ENCODE measurements around the gene TRAPPC6A. TPM values are rescaled to one million over a fixed set of nuclear protein-coding genes. Genes with fewer than 3 reads are reported as not detected.

The TRAPPC6A gene
- total RNA-seq, 1 donor from 2014 or later = 8.1 TPM

- no peak for DNase-seq
Measured at GRCh38 chr19:45130236-45130635, 47.8 kb downstream of the TRAPPC6A start.

- DNase-seq = no peak
Measured at GRCh38 chr19:45128806-45129205, 49.2 kb downstream of the TRAPPC6A start.

- DNase-seq = no peak
Measured at GRCh38 chr19:45128146-45128545, 49.9 kb downstream of the TRAPPC6A start.

DNA sequence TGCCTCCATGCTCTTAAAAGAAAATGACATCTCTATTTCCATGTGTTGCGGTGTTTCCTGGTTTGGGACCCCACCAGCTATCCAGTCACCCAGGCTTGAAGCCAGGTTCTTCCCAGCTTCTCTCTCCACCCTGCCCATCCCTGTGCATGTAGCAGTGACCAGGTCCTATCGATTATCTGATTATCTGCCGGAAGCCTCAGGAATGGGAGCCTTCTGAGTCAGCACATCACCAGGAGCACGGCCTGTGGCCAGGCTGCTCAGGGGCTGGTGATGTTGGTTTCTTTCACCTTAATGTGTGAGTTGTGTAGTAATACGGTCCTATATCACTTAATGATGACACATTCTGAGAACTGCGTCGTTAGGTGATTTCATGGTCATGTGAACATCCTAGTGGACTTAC, 51.4 kb downstream of the TRAPPC6A start:
- DNase-seq = no peak

DNA sequence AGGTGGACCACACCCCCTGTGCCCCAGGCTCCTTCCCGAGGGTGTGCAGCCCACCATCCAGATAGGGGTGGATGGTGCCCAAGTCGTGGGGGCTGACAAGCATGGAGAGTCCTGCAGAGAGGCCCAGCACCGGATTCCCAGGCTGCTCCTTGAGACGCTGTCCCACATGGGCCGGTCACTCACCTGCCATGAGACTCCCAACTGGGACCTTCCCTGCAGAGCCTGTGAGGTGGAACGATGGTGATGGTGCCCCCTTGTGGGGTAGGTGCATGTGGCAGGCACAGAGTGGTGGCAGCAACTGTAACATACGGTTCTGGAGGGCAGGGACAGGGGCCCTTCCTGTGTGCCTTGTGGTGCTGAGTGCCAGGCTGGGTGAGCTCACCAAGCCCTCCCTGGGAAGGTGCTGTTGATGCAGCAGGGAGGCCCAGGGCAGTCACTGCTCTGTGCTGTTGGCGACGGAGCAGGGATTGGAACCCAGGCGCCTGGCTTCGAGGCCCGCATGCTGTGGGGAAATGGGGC, 52.0 kb downstream of the TRAPPC6A start:
- peak; percentile 66 for DNase-seq

GRCh38 chr19:45125360-45125759, 52.7 kb downstream of the TRAPPC6A start:
- no peak for DNase-seq

- DNase-seq = no peak
Measured at GRCh38 chr19:45124021-45124420, 54.0 kb downstream of the TRAPPC6A start.

DNA sequence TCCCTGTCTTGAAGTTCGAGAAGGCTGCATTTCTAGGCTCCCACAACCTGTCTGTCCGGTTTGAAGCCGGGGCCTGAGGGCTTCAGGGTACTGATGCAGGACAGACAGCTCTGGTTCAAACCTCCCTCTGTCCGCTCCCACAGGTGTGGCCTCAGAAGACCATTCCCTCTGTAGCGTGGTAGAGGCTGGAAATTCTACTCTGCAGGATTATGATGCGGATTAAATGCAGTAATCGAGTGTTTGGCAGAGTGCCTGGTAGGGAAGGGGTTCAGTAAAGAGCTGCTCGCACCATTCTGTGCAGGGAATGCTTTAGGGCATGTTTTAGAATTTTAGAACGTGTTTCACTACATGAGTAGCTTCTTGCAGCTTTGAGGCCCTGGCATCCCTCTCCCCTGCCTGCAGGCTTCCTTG, 54.6 kb downstream of the TRAPPC6A start:
- DNase-seq = peak; percentile 85

DNA sequence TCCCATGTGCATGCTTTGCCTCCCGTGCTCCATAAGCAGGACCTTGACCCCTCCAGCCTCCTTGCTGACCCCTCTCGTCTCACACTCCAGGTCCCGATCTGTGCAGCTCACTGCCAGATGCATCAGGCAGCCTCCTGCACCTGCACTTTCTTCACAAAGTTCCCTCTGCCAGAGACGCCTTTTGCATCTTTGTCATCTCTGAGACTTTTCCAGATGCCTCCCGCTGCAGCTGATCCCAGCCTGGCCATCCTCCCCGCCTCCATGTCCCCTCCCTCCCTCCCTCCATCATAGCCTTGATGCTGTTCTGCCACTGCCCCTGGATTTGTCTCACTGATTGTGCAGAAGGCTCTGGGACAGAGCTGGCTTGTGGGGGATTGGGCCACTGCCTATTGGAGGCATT, 55.2 kb downstream of the TRAPPC6A start:
- DNase-seq = no peak

GRCh38 chr19:45121827-45122345, 56.2 kb downstream of the TRAPPC6A start:
- no peak for DNase-seq

DNA sequence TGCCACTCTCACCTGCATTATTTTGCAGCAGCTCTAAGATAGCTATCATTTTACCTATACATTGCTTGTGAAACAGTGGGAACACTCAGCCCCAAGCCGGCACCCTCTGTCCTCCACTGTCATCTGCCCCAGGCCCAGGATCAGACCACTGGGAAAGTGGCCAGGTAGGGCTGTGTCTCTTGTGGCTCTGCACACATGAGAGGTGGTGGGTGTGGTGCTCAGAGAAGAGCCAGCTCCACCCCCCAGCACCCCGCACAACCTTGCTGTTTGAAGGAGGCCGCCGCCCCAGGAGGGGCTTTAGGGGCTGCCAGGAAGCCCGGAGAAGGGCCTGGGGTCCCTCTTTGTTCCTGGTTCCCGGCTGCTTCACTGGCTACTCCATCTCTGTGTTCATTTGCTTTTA, 58.5 kb downstream of the TRAPPC6A start:
- no peak for DNase-seq

DNA sequence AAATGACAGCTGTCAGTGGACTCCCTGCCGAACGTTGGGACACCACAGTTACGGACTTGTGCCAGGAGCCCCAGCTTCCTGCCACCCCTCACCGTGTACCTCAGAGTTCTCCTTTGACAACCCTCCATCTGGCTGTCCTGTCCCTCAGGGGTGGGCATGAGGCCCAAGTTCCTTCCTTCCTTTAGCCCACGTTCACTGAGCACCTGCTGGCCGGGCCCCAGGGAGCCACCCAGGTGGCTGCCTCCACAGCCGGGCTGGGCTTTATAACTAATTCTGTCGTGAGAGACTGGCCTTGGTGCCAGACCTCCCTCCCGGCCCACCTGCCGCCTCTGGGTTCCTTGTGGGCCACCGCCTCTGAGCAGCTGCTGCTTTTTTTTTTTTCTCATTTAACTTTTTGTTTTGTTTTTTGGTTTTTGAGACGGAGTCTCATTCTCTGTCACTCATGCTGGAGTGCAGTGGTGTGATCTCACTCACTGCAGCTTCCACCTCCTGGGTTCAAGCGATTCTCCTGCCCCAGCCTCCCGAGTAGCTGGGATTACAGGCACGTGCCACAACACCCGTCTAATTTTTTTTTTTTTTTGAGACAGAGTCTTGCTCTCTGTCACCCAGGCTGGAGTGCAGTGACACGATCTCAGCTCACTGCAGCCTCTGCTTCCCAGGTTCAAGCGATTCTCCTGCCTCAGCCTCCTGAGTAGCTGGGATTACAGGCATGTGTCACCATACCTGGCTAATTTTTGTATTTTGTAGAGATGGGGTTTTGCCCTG, 59.3 kb downstream of the TRAPPC6A start:
- peak; percentile 62 for DNase-seq

DNA sequence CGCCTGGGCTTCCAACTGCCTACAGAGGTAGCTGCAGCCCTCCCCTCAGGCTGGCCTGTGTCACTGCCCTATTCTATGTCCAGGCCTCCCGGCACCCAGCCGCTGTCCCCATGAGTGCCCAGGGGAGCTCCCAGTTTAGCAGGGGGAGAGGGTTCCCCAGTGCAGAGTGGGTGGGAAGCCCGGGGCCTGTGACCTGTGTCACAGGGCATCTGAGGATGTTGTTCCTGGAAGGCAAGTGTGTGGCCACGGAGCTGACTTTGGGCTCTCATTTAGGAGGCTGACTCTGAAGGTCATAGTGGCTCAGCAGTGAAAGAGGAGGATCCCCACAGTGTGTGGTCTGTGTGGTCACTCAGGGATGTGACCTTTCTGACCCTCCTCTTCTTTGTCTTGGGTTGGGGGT, 59.9 kb downstream of the TRAPPC6A start:
- DNase-seq = no peak

- DNase-seq = no peak
Measured at GRCh38 chr19:45117671-45118070, 60.4 kb downstream of the TRAPPC6A start.

DNA sequence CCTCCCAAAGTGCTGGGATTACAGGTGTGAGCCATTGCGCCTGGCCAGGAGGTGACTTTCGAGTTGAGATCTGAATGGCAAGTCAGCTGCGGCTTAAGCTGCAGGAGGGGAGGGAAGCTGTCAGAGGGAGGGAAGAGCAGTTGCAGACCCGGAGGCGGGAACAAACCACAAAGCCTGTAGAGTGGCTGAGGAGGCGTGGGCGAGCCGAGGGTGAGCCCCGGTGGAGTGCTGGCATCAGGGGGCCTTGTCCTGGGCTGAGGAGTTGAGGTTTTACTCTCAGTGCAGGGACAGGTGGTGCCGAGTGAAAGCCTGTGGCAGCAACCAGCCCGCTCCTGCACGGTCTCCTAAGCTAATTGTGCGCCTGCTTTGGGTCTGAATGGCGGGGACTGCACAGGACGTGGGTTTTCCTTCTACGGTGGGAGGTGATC, 60.9 kb downstream of the TRAPPC6A start:
- DNase-seq = peak; percentile 66

GRCh38 chr19:45115809-45116615, 62.0 kb downstream of the TRAPPC6A start:
- DNase-seq = peak; percentile 85

- DNase-seq = no peak
Measured at GRCh38 chr19:45114116-45114515, 63.9 kb downstream of the TRAPPC6A start.

- no peak for DNase-seq
Measured at GRCh38 chr19:45113628-45114027, 64.4 kb downstream of the TRAPPC6A start.

Other genes with a start within 250 kb of the TRAPPC6A start
- not detected for gene APOC4, start 236.0 kb downstream of the TRAPPC6A start, total RNA-seq
- not detected for gene APOC2, start 232.2 kb downstream of the TRAPPC6A start, total RNA-seq
- gene CLPTM1, start 222.9 kb downstream of the TRAPPC6A start, total RNA-seq = 38.3 TPM
- gene RELB, start 176.8 kb downstream of the TRAPPC6A start, total RNA-seq = 9.5 TPM
- gene CLASRP, start 139.2 kb downstream of the TRAPPC6A start, total RNA-seq = 24.7 TPM
- gene ZNF296, start 101.8 kb downstream of the TRAPPC6A start, total RNA-seq = not detected
- gene GEMIN7, start 99.0 kb downstream of the TRAPPC6A start, total RNA-seq = 12.5 TPM
- 27.7 TPM for gene PPP1R37, start 85.1 kb downstream of the TRAPPC6A start, total RNA-seq
- gene NKPD1, start 17.3 kb downstream of the TRAPPC6A start, total RNA-seq = 1.2 TPM
- gene BLOC1S3, start 547 bp upstream of the TRAPPC6A start, total RNA-seq = 10.4 TPM
- 4.0 TPM for gene EXOC3L2, start 67.2 kb upstream of the TRAPPC6A start, total RNA-seq
- 16.0 TPM for gene MARK4, start 73.0 kb upstream of the TRAPPC6A start, total RNA-seq
- gene CKM, start 144.6 kb upstream of the TRAPPC6A start, total RNA-seq = 4,756 TPM
- gene KLC3, start 162.5 kb upstream of the TRAPPC6A start, total RNA-seq = 13.7 TPM
- gene ERCC2, start 192.3 kb upstream of the TRAPPC6A start, total RNA-seq = 6.2 TPM
- 20.5 TPM for gene PPP1R13L, start 226.8 kb upstream of the TRAPPC6A start, total RNA-seq
- gene POLR1G, start 228.4 kb upstream of the TRAPPC6A start, total RNA-seq = 6.3 TPM
- gene ERCC1, start 245.7 kb upstream of the TRAPPC6A start, total RNA-seq = 89.4 TPM

All from tongue (tissue), 2 donors.